Measurements from ENCODE around the gene SRSF9.
"Not testable (repeated sequence)": the region's sequence is repeated elsewhere in the genome, so short reads cannot be mapped to it uniquely, and the experiment has no call there.

Gene SRSF9

GRCh38 chr12:120446844-120447178 lies 22.7 kb downstream of the SRSF9 start:
- not testable (repeated sequence) for DNase-seq

- DNase-seq, result peak; percentile 90
These were observed 23.4 kb downstream of the SRSF9 start, which contains the start of the genes GATC and TRIAP1 for GRCh38 chr12:120445911-120446843. Gene GATC (plus strand): TSS chr12:120446444. CDS start chr12:120446481, 37 bp downstream. Gene TRIAP1 (minus strand): TSS chr12:120446384. CDS start chr12:120446372, 12 bp downstream.

GRCh38 chr12:120444676-120445075 lies 24.9 kb downstream of the SRSF9 start:
- no peak for DNase-seq

- peak; percentile 86 for DNase-seq
These were observed 29.8 kb downstream of the SRSF9 start for GRCh38 chr12:120439646-120440247.

- DNase-seq, result no peak
These were observed 30.9 kb downstream of the SRSF9 start for GRCh38 chr12:120438495-120439198.

GRCh38 chr12:120437735-120438494 lies 31.6 kb downstream of the SRSF9 start, which contains the start of gene COX6A1:
Gene COX6A1 (plus strand): TSS chr12:120438113. CDS start chr12:120438127, 14 bp downstream.
- DNase-seq, result peak; percentile 99

GRCh38 chr12:120432772-120433525 lies 36.6 kb downstream of the SRSF9 start:
- no peak for DNase-seq

GRCh38 chr12:120429368-120429767 lies 40.2 kb downstream of the SRSF9 start:
- no peak for DNase-seq

- DNase-seq, result no peak
These were observed 40.8 kb downstream of the SRSF9 start for GRCh38 chr12:120428597-120429229.

- no peak for DNase-seq
These were observed 43.8 kb downstream of the SRSF9 start for GRCh38 chr12:120425797-120426196.

GRCh38 chr12:120422892-120423456 lies 46.6 kb downstream of the SRSF9 start:
- DNase-seq, result no peak

- DNase-seq, result no peak
These were observed 47.8 kb downstream of the SRSF9 start for GRCh38 chr12:120421701-120422100.

GRCh38 chr12:120417917-120418580 lies 51.5 kb downstream of the SRSF9 start:
- no peak for DNase-seq

GRCh38 chr12:120416490-120417216 lies 52.9 kb downstream of the SRSF9 start:
- no peak for DNase-seq

- no peak for DNase-seq
These were observed 55.5 kb downstream of the SRSF9 start for GRCh38 chr12:120413901-120414695.

- DNase-seq, result no peak
These were observed 57.1 kb downstream of the SRSF9 start for GRCh38 chr12:120412421-120412820.
